Cardiac fibroblast (primary cell): ENCODE measurements around the gene MVB12B.

ENCODE experiments used
- DNase-seq, 2 donors: peaks; one replicate each; pipeline versions ENCODE4 v3.0.0 to v3.0.0-alpha.2; 2010; ENCODE audit warnings: low read depth in 2 of 2
- H3K4me3 ChIP-seq, 2 donors: replicated peaks in 1 of 2; 1 replicate in 1 of 2; 2 replicates in 1 of 2; pipeline ENCODE4 v1.5.1; 2011; ENCODE audit warnings: low read depth in 2 of 2, low read length in 2 of 2, mild to moderate bottlenecking in 2 of 2, moderate library complexity in 1 of 2
- TF ChIP-seq, protein P1 (sequence below): IDR thresholded peaks from one replicate; pipeline ENCODE4 v1.5.1; 2011; ENCODE audit warnings: low read depth, mild to moderate bottlenecking, low read length, inconsistent platforms

The MVB12B gene

DNA sequence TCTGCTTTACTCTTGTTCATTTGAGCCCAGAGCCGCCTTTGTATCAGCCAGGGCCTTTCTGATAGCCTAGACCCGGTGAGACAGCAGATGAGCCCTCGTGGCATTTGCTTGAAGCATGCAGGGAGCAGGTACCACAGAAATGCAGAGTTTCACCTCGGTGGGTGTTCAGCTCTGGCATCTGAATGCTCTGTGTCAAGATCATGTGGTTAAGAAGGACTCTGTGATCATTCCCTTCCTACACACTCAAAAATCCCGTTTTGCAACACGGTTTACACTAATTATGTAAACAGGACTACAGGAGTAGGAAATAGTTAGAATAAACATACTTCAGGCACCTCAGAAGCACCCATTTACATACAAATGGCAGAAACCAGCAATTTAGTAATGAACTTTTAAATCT lies 67.2 kb downstream of the MVB12B start:
- no peak for DNase-seq
- H3K4me3 ChIP-seq: no peak overlapping the region
- TF ChIP-seq, protein P1, sequence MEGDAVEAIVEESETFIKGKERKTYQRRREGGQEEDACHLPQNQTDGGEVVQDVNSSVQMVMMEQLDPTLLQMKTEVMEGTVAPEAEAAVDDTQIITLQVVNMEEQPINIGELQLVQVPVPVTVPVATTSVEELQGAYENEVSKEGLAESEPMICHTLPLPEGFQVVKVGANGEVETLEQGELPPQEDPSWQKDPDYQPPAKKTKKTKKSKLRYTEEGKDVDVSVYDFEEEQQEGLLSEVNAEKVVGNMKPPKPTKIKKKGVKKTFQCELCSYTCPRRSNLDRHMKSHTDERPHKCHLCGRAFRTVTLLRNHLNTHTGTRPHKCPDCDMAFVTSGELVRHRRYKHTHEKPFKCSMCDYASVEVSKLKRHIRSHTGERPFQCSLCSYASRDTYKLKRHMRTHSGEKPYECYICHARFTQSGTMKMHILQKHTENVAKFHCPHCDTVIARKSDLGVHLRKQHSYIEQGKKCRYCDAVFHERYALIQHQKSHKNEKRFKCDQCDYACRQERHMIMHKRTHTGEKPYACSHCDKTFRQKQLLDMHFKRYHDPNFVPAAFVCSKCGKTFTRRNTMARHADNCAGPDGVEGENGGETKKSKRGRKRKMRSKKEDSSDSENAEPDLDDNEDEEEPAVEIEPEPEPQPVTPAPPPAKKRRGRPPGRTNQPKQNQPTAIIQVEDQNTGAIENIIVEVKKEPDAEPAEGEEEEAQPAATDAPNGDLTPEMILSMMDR: no peak

GRCh38 chr9:126394802-126395201 lies 68.2 kb downstream of the MVB12B start:
- no peak overlapping the region for H3K4me3 ChIP-seq
- DNase-seq: no peak
- TF ChIP-seq, protein P1: no peak

DNA sequence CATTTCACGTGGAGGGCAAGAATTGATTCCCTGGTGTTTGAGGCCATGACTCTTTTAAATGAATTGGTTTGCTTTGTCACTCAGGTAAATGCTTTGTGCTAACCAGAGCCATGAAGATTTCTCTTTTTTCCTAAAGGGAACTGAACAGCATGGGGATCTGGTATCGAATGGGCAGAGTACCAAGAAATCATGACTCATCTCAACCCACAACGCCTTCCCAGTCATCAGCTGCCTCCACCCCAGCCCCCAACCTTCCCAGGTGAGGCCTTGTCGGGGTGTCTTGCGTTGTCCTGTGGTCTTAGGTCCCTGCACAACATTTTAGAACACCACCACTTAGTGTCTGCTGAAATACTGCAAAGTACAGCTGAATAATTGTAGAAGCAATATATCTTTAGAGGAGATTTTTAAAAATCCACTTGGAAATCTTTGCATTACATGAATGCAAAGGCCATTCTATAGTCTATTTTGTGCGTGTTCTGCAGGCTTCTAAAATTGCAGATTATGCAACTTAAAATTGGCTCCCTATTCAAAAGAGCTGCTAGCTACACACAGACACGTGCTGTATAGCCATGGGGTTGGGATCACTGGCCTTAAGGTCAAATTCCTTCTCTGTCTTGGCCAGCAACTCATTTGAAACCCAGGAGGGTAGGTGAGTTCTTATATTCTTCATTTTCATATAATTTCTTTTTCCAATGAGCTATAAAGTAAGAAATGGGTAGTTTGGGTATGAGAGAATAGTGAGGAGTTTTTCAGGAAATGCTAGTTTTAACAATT lies 69.0 kb downstream of the MVB12B start:
- TF ChIP-seq, protein P1: no peak
- H3K4me3 ChIP-seq: no peak overlapping the region
- peak; percentile 51 to 63 for DNase-seq

GRCh38 chr9:126397056-126397455 lies 70.4 kb downstream of the MVB12B start:
- no peak overlapping the region for H3K4me3 ChIP-seq
- no peak for DNase-seq
- TF ChIP-seq, protein P1: peak; percentile 14

DNA sequence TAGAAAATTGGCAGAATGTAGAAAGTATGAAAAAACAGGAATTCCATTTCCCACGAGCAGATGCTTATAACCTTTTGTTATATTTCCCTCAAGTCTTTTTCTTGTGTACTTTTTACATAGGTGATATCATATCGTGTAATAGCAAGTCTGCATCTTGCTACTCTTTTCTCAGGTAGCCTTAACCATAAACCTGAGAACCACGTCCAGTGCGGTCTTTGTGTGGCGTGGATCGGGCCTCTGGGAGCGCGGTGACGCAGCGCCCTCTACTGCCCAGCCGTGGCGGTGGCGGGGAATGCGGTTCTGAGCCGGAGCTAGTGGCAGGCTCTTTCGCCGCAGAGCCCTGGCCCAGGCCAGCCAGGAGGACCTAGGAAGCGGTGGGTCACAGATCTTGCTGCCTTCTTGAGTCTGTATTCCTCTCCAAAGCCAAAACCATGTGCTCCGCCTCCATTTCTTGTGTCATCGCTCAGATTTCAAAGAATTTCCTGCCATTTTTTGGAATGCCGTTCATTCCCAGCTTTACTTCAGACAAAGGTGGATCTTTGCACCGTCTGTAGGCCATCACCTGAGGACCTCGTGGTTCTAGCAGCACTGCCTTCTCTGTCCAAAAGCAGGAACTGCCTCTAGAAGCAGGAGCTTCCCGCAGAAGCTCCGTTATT lies 71.9 kb downstream of the MVB12B start:
- TF ChIP-seq, protein P1: peak; percentile 99

GRCh38 chr9:126399251-126399650 lies 72.6 kb downstream of the MVB12B start:
- TF ChIP-seq, protein P1: no peak
- no peak overlapping the region for H3K4me3 ChIP-seq
- peak in 1 of 2 donors; percentile 18 for DNase-seq

More for the DNA sequence above, 71.9 kb downstream of the MVB12B start:
- no peak overlapping the region for H3K4me3 ChIP-seq
- peak; percentile 65 to 68 for DNase-seq
